Progenitor cell of endocrine pancreas (in vitro differentiated cells): ENCODE data around the gene MYO9B. TPM values are rescaled to one million over a fixed set of nuclear protein-coding genes. Genes with fewer than 3 reads are reported as not detected.
A peak's percentile ranks its signal among the peaks of the same experiment; 100 is the strongest.

Source experiments
- DNase-seq: peaks from one replicate; pipeline ENCODE4 v3.0.0; 2021; ENCODE audit warnings: low spot score; ENCODE audit not compliant: unreplicated experiment
- H3K27ac Mint-ChIP-seq: 2 replicates; pipeline ENCODE4 v1.8.0; 2021; ENCODE audit warnings: mild to moderate bottlenecking, moderate library complexity, mixed read lengths
- H3K27me3 Mint-ChIP-seq: 2 replicates; pipeline ENCODE4 v1.8.0; 2021; ENCODE audit warnings: mixed read lengths
- H3K36me3 Mint-ChIP-seq: 2 replicates; pipeline ENCODE4 v1.8.0; 2022; ENCODE audit warnings: mixed read lengths; ENCODE audit not compliant: insufficient read depth
- H3K4me1 Mint-ChIP-seq: 2 replicates; pipeline ENCODE4 v1.8.0; 2021; ENCODE audit warnings: low read depth, mixed read lengths
- H3K4me3 Mint-ChIP-seq: 2 replicates; pipeline ENCODE4 v1.8.0; 2021; ENCODE audit warnings: low read depth, mild to moderate bottlenecking, moderate library complexity, mixed read lengths
- H3K9me3 Mint-ChIP-seq: 2 replicates; pipeline ENCODE4 v1.8.0; 2021; ENCODE audit warnings: low read depth, mixed read lengths
- CTCF ChIP-seq: fragments of 200-600 bp; sonication (generic); IDR thresholded peaks from one replicate; pipeline ENCODE4 v1.5.0; 2021; ENCODE audit warnings: antibody characterized with exemption, mild to moderate bottlenecking; ENCODE audit not compliant: unreplicated experiment
- long read RNA-seq: library from polyadenylated mRNA; unstranded; transcript quantifications from one replicate; pipeline ENCODE4 v2.0.0, GENCODE V29; 2020
- total RNA-seq: library from RNA; stranded (reverse); gene quantifications from 2 replicates; pipeline ENCODE4 v1.2.1, GENCODE V29; 2021

MYO9B gene
- 78.5 and 79.7 TPM in 2 replicates for total RNA-seq
- long read RNA-seq, partial matches to known transcripts: 1 of 4 reads
- long read RNA-seq, other reads (novel, unspliced or antisense): 3 of 4 reads

DNA sequence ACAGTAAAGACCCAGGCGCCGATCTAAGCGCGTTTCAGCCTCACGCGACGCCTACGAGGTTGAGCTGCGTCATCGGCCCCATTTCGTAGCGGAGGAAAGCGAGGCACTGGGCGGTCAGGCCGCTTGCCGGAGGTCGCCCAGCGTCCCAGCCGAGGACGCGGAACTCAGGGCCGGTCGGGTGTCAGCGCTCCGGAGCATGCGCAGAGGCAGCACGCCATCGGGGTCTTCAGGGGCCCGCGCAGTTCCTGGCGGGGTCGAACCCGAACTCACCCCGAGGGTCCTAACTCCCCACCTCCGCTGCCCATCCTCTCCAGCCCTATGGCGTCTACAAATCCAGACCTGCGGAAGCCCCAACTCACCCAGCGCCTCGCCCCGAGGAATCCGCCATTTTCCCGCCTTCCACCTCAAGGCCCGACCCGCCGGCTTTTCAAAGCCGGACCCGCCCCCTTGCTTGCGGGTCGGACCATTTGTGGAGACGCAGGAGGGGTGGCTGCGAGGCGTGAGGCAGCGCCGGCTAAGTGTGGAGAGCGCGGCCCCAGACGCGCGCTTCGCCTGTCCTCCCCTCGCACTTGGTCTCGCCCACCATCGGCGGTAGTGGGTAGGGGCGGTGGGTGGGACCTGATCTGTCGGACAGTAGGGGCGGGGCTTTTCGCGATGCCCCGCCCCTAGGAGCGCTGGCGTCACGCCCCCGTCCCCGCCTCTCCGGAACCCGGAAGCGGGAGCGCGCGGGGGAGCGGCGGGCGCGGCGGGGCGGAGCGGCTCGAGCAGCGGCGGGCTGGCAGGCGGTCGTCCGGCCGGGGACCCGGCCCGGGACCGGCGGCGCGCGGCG lies at the start of gene MYO9B, which contains the start of gene HAUS8:
TSS of gene MYO9B (plus strand) at position 743 of the 829 bp plus-strand sequence. CDS start 25,941 bp downstream, outside the sequence.
TSS of gene HAUS8 (minus strand) at position 418 of the 829 bp plus-strand sequence. CDS start at position 388, 30 bp downstream.
- peaks cover 4% of the 10 kb centered on the region for H3K36me3 Mint-ChIP-seq
- peaks cover 22% of the 10 kb centered on the region for H3K4me1 Mint-ChIP-seq
- H3K4me3 Mint-ChIP-seq: peak within 1 kb of the TSS; percentile 91
- no peaks in the 10 kb centered on the region for H3K27me3 Mint-ChIP-seq
- no peaks in the 10 kb centered on the region for H3K9me3 Mint-ChIP-seq
- peak within 1 kb of the TSS; percentile 96 for H3K27ac Mint-ChIP-seq
- TF ChIP-seq CTCF: no peak
- peak; percentile 100 for DNase-seq

GRCh38 chr19:17025991-17026658 lies 49.5 kb upstream of the MYO9B start:
- H3K4me1 Mint-ChIP-seq: peaks cover 5% of the 10 kb centered on the region
- H3K27ac Mint-ChIP-seq: peak overlapping the region; percentile 0
- DNase-seq: peak; percentile 23
- peak overlapping the region; percentile 81 for H3K4me3 Mint-ChIP-seq
- H3K9me3 Mint-ChIP-seq: peaks cover 8% of the 10 kb centered on the region
- H3K36me3 Mint-ChIP-seq: peaks cover 15% of the 10 kb centered on the region
- H3K27me3 Mint-ChIP-seq: peaks cover 16% of the 10 kb centered on the region
- no peak for TF ChIP-seq CTCF

DNA sequence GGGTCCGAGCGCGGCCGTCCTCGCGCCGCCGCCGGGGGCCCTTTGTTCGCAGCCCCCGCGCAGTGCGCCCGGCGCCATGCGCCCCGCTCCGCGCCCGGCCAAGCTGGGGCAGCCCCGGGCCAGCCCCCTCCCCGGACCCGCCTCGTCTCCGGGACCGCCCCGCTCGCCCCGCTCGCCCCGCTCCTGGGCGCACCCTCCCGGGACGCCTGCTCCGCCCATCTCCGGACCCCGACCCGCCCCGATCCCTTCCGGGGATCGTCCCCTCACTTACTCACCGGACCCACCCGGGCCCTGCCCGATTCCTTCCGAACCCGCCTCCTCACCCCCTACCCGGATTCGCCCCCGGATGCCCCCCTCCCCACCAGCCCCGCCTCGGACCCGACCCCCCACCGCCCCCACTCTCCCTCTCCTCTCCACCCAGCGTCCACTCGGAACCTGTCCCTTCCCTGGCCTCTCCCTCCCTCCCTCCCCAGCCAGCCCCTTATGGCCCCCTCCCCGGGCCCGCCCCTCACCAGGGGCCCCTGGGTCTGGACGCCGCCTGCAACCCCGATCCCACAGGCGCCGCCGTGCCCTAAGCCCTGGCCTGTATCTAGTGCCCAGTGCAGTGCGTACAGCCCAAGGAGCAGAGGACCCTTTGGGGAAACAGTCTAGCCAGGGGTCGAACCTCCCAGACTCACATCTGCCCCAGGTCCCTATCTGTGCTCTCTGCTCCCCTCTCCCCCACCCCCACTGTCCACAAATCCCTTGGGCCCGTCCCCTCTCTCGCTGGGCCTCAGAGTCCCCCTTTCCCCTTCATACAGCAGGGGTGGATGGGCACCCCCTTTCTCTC lies 48.7 kb upstream of the MYO9B start, which contains the start of gene CPAMD8:
TSS of gene CPAMD8 (minus strand) at position 105 of the 829 bp plus-strand sequence. CDS start 168 bp downstream, outside the sequence.
- Mint-ChIP-seq H3K9me3 (peaks cover 8% of the 10 kb centered on the region), H3K4me1 (peaks cover 5% of the 10 kb centered on the region), H3K27me3 (peaks cover 16% of the 10 kb centered on the region), H3K27ac (peak within 1 kb of the TSS; percentile 0), H3K4me3 (peak within 1 kb of the TSS; percentile 81), H3K36me3 (peaks cover 15% of the 10 kb centered on the region)
- TF ChIP-seq CTCF: no peak
- DNase-seq: peak; percentile 38

DNA sequence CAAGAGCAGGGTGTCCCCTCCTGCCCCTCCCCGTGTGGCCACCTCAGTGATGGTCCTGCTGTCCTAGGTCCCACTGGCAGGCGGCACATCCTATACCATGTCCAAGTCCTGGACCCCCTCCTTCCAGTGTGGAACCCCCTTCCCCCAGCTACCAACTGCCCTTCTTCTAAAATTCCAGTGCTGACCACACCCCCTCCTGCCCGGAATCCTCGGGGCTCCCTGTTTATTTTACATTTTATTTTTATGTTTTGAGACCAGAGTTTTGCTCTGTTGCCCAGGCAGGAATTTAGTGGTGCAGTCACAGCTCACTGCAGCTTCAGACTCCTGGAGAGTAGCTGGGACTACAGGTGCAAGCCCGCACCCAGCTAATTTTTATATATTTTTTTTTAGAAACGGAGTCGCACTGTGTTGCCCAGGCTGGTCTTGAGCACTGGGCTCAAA lies 48.0 kb upstream of the MYO9B start:
- peaks cover 19% of the 10 kb centered on the region for H3K27me3 Mint-ChIP-seq
- H3K4me1 Mint-ChIP-seq: peaks cover 5% of the 10 kb centered on the region
- peak overlapping the region; percentile 70 for H3K4me3 Mint-ChIP-seq
- DNase-seq: no peak
- no peak overlapping the region for H3K27ac Mint-ChIP-seq
- no peak for TF ChIP-seq CTCF
- peaks cover 8% of the 10 kb centered on the region for H3K9me3 Mint-ChIP-seq
- H3K36me3 Mint-ChIP-seq: peaks cover 14% of the 10 kb centered on the region
